Lung (tissue), 12 donors: ENCODE data around the gene SLC23A3. TPM values are rescaled to one million over a fixed set of nuclear protein-coding genes. Genes with fewer than 3 reads are reported as not detected.
A peak's percentile ranks its signal among the peaks of the same experiment; 100 is the strongest.

Experiments used
- ATAC-seq: fragments of 200-7000 bp; cut with Tn5 transposase; one replicate; pipeline ENCODE4 v1.9.1; 2020; ENCODE audit warnings: moderate number of reproducible peaks; ENCODE audit not compliant: insufficient read depth, low FRiP score
- DNase-seq, 3 donors: peaks; one replicate each; pipeline ENCODE4 v3.0.0-alpha.2; 2013 to 2017
- H3K27ac ChIP-seq, 2 donors: one replicate each; pipeline ENCODE4 v1.5.1; 2013; ENCODE audit warnings: mild to moderate bottlenecking in 2 of 2, moderate library complexity in 2 of 2, control low read depth in 1 of 2, inconsistent platforms in 1 of 2, low read depth in 1 of 2, low read length in 1 of 2
- H3K27me3 ChIP-seq, 3 donors: one replicate each; pipeline ENCODE4 v1.5.1; 2013; ENCODE audit warnings: low read length in 2 of 3; ENCODE audit not compliant: control insufficient read depth in 3 of 3, insufficient read depth in 3 of 3
- H3K36me3 ChIP-seq, 4 donors: one replicate each; pipeline ENCODE4 v1.5.1; 2013; ENCODE audit warnings: low read length in 4 of 4, mild to moderate bottlenecking in 1 of 4, moderate library complexity in 1 of 4; ENCODE audit not compliant: control insufficient read depth in 4 of 4, insufficient read depth in 4 of 4
- H3K4me1 ChIP-seq, 5 donors: one replicate each; pipeline ENCODE4 v1.5.1; 2013; ENCODE audit warnings: low read length in 5 of 5, mild to moderate bottlenecking in 2 of 5, moderate library complexity in 1 of 5; ENCODE audit not compliant: control insufficient read depth in 5 of 5, insufficient read depth in 5 of 5
- H3K4me3 ChIP-seq: one replicate; pipeline ENCODE4 v1.5.1; 2013; ENCODE audit warnings: mild to moderate bottlenecking, control low read depth, moderate library complexity
- H3K9ac ChIP-seq, 2 donors: one replicate each; pipeline ENCODE4 v1.5.1; 2013; ENCODE audit warnings: low read length in 2 of 2, control low read depth in 1 of 2; ENCODE audit not compliant: insufficient read depth in 1 of 2
- H3K9me3 ChIP-seq, 4 donors: one replicate each; pipeline ENCODE4 v1.5.1; 2013; ENCODE audit warnings: low read length in 3 of 4, mild to moderate bottlenecking in 1 of 4, moderate library complexity in 1 of 4; ENCODE audit not compliant: control insufficient read depth in 4 of 4, insufficient read depth in 3 of 4
- CTCF ChIP-seq: IDR thresholded peaks from 2 replicates; pipeline ENCODE4 v1.5.1; 2012; ENCODE audit warnings: mild to moderate bottlenecking; ENCODE audit errors: control extremely low read depth, extremely low read depth
- WGBS, 2 donors: extraction: QIAGEN DNeasy Blood & Tissue Kit; methylation state at CpG; one replicate each; pipeline ENCODE4 v1.1.7; 2013; 5-methylcytosine and 5-hydroxymethylcytosine counted together
- polyA plus RNA-seq, 2 donors: library from polyadenylated mRNA; stranded (reverse); fragments of 200-250 nt; gene quantifications; one replicate each; pipeline ENCODE4 v1.2.1, GENCODE V29; 2013
- total RNA-seq, 2 donors: library from RNA; depleted of rRNA in 1 of 2; stranded (reverse); fragments of >200 nt in 1 of 2; gene quantifications; one replicate each; pipeline ENCODE4 v1.2.1, GENCODE V29; 2014 to 2021
- donor health status: control.
- donor health status: control.
- donor health status: Bipolar disorder and iron deficiency.
- donor health status: healthy.
- donor health status: DM: yes; HTN: yes; CAD: no.

SLC23A3 gene
- total and polyA plus RNA-seq, 4 donors, result 0.80 to 2.5 (median 1.9) TPM

DNA sequence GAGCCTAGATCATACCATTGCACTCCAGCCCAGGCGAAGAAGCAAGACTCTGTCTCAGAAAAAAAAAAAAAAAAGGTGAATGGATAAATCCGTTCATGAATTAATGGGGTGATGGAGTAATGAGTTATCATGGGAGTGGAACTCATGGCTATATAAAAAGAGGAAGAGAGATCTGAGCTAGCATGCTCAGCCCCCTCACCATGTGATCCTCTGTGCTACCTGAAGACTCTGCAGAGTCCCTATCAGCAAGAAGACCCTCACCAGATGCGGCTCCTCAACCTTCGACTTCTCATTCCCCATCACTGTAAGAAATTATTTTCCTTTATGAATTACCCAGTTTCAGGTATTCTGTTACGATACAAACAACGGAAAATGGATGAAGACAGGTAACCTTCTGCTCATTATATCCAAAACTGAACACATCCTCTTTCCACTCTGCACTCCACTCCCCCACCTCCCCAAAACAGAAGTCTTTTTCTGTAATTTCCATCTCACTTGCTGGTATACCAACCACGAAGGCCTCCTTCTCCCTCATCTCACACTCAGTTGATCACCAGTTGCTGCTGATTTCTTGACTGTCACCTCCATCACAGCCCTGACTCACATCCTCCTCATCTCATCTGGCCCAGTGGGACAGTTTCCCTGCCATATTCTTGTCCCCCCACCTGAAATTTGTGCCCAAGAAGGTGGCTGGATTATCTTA lies 17.1 kb upstream of the SLC23A3 start:
- Histone ChIP-seq H3K4me3 (no peak overlapping the region), H3K9ac (no peak overlapping the region), H3K4me1 (no peaks in the 10 kb centered on the region), H3K27ac (no peak overlapping the region), H3K27me3 (no peaks in the 10 kb centered on the region), H3K9me3 (no peaks in the 10 kb centered on the region), H3K36me3 (peaks cover 11 to 21% (median 19%) of the 10 kb centered on the region in 4 donors)
- no peak for TF ChIP-seq CTCF
- WGBS, 2 donors, result 87 to 93% methylated on average over 7 of the region's 7 CpGs
- no peak for DNase-seq
- no peak for ATAC-seq

- no peak for TF ChIP-seq CTCF
- no peaks in the 10 kb centered on the region for H3K27me3 ChIP-seq
- DNase-seq (no peak), ATAC-seq (no peak)
- no peak overlapping the region for H3K4me3 ChIP-seq
- peaks cover 0 to 7% (median 2%) of the 10 kb centered on the region in 5 donors for H3K4me1 ChIP-seq
- H3K9me3 ChIP-seq, result no peaks in the 10 kb centered on the region
- H3K27ac ChIP-seq, result peak overlapping the region in 1 of 2 donors; percentile 33
- H3K9ac ChIP-seq, result no peak overlapping the region
- 96 to 99% methylated on average over 2 of the region's 2 CpGs for WGBS, 2 donors
- H3K36me3 ChIP-seq, result peaks cover 25 to 44% (median 38%) of the 10 kb centered on the region in 4 donors
Observed at GRCh38 chr2:219184121-219184520, 14.3 kb upstream of the SLC23A3 start.

DNA sequence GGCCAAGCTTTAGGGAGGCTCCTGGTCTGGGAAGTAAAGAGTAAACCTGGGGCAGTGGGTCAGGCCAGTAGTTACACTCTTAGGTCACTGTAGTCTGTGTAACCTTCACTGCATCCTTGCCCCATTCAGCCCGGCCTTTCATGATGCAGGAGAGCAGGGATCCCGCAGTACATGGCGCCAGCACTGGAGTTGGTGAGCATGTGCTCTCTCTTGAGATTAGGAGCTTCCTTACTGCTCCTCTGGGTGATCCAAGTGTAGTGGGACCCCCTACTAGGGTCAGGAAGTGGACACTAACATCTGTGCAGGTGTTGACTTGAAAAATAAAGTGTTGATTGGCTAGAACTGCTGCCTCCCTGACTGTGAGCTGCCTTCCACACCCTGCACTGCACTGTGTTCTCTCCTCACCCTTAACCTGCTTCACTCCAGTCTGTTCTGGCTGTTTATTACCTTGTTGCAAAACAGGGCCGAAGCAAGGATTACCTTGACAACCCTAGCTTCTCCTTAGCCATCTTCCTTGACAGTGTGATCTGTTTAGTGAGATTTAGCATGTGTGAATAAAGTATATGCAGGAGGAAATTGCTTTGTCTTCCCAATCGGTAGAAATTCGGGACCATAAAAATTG lies 13.4 kb upstream of the SLC23A3 start:
- Histone ChIP-seq H3K27me3 (no peaks in the 10 kb centered on the region), H3K9me3 (no peaks in the 10 kb centered on the region), H3K36me3 (peaks cover 25 to 44% (median 38%) of the 10 kb centered on the region in 4 donors), H3K4me1 (peaks cover 3 to 12% (median 7%) of the 10 kb centered on the region in 5 donors), H3K4me3 (no peak overlapping the region), H3K9ac (no peak overlapping the region), H3K27ac (no peak overlapping the region)
- ATAC-seq, result no peak
- no peak for DNase-seq
- TF ChIP-seq CTCF, result no peak
- WGBS, 2 donors, result 95 to 96% methylated on average over 6 of the region's 6 CpGs
